Measurements from ENCODE around the gene RNF115.

The RNF115 gene

GRCh38 chr1:145710291-145711027 lies 113.4 kb downstream of the RNF115 start:
- no peak for DNase-seq (ENCODE audit: insufficient read length, low spot score)
- FAIRE-seq: no peak
- no peak for TF ChIP-seq CTCF (IDR thresholded peaks at IDR 0.05; ENCODE audit: insufficient read depth, missing control alignments)

GRCh38 chr1:145708063-145708462 lies 115.8 kb downstream of the RNF115 start:
- DNase-seq (ENCODE audit: insufficient read length, low spot score) (no peak), FAIRE-seq (no peak)
- no peak for TF ChIP-seq CTCF (IDR thresholded peaks at IDR 0.05; ENCODE audit: insufficient read depth, missing control alignments)

GRCh38 chr1:145707183-145707867 lies 116.6 kb downstream of the RNF115 start, which contains the start of gene PDZK1:
Gene PDZK1, minus strand, starts transcription at chr1:145707368. Its CDS starts 19,347 bp downstream, at chr1:145688021.
- no peak for TF ChIP-seq CTCF (IDR thresholded peaks at IDR 0.05; ENCODE audit: insufficient read depth, missing control alignments)
- no peak for FAIRE-seq
- DNase-seq (ENCODE audit: insufficient read length, low spot score): no peak

- no peak for TF ChIP-seq CTCF (IDR thresholded peaks at IDR 0.05; ENCODE audit: insufficient read depth, missing control alignments)
- DNase-seq (ENCODE audit: insufficient read length, low spot score): no peak
- FAIRE-seq: no peak
Observed at GRCh38 chr1:145706086-145706664, 117.7 kb downstream of the RNF115 start.

GRCh38 chr1:145705622-145706021 lies 118.3 kb downstream of the RNF115 start:
- FAIRE-seq (no peak), DNase-seq (ENCODE audit: insufficient read length, low spot score) (no peak)
- TF ChIP-seq CTCF (IDR thresholded peaks at IDR 0.05; ENCODE audit: insufficient read depth, missing control alignments): no peak

GRCh38 chr1:145702826-145703225 lies 121.1 kb downstream of the RNF115 start:
- DNase-seq (ENCODE audit: insufficient read length, low spot score): no peak
- no peak for TF ChIP-seq CTCF (IDR thresholded peaks at IDR 0.05; ENCODE audit: insufficient read depth, missing control alignments)
- no peak for FAIRE-seq
